ENCODE results near the gene MAB21L4. TPM values are rescaled to one million over a fixed set of nuclear protein-coding genes. Genes with fewer than 3 reads are reported as not detected.

MAB21L4 gene
- total RNA-seq, 1 donor from 2014 or later = not detected

DNA sequence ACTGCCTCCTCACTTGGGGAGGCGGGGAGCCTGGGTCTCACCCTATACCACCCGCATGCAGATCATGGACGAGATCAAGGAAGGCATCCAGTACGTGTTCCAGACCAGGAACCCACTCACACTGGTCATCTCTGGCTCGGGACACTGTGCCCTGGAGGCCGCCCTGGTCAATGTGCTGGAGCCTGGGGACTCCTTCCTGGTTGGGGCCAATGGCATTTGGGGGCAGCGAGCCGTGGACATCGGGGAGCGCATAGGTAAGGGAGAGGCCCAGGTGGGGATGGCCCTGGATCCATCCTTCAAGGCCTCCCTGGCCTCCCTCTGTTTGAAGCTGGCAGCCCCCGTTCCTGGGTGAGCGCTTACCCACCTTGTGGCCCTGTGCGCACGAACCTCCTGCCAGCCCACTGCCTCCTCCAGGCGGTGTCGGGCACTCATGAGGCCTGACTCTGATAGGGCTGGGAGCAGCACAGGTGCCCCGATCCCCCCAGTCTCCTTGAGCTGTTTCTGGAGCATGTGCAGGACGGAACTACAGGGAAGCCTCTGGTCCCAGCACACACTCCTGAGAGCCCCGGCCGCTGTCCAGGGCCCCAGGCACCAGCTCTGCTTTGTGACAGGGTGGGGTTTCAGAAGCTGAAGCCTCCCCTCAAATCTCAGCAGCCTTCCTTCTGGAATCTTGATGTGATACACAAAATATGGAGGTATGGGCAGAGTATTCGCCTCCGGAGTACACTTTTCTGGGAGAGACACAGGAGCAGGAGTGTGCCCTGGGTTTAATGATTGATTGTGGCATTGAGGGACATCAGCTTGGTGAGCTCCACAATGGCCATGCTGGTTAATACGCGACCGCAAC is 26.6 kb downstream of the MAB21L4 start:
- DNase-seq (ENCODE audit: low read depth) = no peak

DNA sequence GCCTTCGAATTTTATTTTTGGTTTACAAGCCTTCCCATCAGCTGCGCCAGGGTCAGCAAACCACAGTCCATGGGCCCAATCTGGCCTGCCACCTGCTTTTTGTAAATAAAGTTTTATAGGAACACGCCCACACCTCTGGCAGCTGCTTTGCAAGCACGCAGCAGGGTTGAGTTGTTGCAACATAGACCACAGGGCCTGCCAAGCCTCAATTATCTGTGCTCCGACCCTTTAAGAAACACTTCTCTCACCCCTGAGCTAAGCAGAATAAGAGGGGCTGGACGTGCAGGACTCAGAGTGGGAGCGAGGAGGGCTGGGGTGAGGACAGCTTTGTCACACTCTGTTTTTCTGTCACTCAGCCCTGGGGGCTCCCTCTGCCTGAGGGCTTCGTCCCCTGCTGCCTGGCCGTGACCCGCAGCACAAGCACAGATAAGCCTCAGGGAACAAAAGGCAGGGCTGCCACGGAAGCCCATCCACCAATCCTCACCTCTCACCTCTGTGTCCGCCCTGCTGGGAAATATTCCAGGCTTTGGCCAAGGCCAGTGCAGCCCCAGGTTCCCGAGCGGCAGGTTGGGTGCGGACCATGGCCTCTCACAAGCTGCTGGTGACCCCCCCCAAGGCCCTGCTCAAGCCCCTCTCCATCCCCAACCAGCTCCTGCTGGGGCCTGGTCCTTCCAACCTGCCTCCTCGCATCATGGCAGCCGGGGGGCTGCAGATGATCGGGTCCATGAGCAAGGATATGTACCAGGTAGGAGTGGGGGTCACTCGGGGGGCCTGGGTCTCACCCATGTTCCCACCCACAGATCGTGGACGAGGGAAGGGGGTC is 27.5 kb downstream of the MAB21L4 start, which contains the start of gene AGXT:
TSS of gene AGXT (plus strand) at position 539 of the 823 bp plus-strand sequence. CDS start at position 581, 42 bp downstream.
- peak; percentile 58 for DNase-seq (ENCODE audit: low read depth)

DNA sequence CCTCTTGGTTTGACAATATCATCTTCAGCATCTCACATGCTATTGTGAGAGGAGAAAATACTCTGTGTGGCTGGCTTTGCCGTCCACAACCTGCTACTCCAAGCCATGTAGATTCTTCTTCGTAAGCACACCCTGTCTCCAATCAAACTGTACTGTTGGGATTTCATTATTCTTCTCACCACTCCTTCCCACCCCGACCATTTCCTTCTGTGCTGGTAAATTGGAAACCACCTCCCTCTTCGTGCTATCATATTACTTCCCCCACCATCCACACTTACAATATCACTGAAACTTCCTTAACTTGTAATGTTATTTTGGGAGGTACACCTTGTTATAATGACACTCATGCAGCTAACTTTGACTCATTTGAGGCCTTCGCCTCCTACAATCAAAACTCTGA is 30.6 kb downstream of the MAB21L4 start:
- DNase-seq (ENCODE audit: low read depth) = no peak

DNA sequence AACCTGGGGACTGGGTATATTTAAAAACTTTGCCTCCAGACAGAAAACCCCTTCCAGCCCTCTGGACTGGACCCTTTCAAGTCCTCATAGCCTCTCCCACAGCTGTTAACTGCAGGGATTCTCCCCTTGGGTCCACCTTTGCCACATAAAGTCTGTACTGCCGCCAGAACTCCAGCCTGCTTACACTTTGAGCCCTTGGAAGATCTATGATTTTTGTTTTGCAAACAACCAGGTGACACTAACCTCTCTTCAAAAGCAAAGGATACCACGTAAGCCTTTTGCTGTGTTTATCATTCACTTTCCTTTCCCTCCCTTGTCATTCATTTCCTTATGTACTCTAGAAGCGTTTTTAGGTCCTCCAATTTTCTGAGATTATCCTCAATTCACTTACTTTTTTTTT is 31.5 kb downstream of the MAB21L4 start:
- no peak for DNase-seq (ENCODE audit: low read depth)

DNA sequence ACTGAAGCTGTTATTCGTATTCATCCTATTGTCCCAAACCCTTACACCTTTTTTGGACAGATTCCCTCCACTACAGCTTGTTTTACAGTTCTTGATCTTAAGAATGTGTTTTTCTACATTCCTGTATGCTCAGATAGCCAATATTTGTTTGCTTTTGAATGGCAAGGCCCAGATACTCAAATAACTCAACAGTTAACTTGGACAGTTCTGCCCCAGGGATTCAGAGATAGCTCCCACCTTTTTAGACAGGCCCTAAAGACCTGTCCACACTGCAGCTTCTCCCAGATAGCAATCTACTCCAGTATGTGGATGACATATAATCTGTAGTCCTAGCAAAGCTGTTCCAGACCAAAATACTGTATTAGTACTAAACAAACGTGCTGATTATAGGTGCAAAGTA is 34.4 kb downstream of the MAB21L4 start:
- DNase-seq (ENCODE audit: low read depth) = no peak

DNA sequence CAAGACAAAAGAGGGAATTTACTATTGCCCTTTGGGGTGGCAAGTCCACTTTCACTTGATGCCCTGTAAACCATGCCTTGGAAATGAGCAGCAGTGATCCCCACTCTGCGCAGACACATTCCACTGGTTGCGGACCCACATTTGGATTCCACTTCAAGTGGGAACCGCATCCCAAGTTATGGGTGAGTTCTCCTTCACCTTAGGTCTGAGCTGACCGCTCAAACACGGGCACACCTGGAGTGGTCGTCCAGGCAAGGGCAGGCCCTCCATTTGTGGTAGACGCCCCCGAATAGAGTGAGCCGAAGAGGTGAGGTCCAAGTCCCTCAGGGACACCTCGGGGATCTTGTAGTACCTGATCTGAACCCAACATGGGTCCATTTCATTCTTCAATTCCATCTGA is 37.1 kb downstream of the MAB21L4 start:
- DNase-seq (ENCODE audit: low read depth) = no peak

DNA sequence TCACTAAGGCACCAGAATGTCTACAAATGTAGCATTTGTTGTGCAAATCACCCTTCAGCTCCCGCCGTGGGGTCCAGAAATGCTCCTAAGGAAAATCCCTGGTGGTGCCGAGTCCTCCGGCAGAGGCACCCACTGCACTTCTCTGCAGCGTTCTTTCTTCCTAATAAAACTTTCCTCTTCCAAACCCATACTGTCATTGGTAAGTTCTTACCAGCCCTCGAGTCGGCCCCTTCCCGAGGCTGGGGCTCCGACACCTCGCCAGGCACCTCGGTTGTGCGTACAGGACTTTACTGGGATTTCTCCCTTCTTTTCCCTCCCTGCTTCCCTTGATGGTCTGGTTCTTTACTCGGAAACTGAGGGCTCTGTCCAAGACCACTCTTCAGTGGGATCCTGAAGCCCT is 37.6 kb downstream of the MAB21L4 start:
- no peak for DNase-seq (ENCODE audit: low read depth)

DNA sequence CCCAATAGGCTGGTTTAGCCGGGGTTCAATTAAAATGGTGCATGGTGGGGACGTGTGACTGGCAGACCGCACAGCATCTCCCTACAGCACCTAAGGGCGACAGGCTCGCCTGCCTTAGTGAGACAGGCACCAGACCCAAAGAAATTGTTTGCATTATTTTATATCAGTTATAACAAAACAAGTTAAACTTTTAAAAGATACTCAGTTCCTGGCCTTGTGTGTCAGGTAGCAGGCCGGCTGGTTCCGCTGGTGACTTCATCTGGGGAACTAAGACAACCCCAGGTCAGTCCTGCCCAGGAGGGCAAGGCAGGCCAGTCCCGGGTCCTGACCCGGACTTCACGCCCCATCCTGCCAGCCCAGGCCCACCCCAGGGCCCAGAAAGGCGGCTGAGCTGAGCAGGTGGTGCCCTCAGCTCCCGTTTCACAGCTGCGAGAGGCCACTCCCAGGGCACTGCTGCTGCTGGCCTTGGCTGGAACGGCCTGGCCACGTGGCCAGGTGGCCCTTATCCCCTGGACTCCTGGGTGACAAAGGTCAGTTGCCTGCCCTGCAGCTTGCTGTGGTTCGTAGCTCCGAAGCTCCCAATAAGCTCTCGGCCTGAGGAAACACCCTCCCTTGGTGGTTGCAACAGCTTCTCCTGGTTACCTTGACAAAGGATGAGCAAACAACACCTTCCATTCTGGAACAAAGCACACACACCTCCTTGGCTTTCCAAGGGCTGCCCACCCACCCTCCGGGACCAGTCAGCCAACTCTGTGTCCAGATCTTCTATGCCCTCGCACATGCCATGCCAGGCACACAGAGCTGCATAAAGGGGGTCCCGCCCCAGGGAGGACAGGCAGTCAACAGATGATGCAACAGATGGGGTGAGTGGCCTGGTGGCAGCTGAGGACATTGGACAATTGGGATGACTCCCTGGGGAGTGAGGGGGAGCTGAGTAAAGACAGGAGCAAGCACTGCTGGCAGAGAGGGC is 38.6 kb downstream of the MAB21L4 start:
- DNase-seq (ENCODE audit: low read depth) = peak; percentile 18

DNA sequence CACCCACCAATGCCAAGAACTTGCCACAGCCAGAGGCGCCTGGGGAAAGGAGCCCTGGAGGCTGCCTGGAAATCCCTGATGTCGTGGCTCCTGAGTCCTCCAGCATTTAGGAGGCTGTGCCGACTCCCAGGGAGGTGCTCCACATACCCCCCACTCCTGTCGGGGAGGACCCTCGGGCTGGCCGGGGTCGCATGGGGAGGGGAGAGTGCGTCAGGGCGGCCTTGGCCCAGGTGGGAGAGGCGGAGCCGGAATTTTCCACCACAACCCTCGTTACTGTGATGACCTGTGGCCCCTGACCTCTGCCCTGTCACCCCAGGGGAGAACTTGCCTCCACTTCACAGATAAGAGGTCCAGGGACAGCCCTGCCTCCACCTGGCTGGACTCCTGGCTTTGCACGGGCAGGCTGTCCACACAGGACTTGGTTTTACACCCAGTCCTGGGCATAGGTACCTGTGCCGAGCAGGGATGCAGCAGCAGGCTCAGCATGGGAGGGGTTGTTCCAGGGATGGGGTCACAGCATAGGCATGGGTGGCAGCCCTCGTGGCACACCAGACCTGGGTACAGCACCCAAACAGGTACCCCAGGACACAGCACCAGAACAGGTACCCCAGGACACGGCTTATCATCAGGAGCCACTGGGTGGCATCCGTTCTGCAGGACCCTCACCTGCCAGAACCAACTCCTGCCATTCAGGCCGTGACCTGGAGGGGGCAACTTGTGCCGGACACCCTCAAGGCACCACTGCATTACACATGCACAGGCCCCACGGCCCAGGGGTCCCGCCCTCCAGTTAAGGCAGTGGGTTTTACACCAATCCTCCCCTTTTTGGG is 39.6 kb downstream of the MAB21L4 start:
- DNase-seq (ENCODE audit: low read depth) = no peak

DNA sequence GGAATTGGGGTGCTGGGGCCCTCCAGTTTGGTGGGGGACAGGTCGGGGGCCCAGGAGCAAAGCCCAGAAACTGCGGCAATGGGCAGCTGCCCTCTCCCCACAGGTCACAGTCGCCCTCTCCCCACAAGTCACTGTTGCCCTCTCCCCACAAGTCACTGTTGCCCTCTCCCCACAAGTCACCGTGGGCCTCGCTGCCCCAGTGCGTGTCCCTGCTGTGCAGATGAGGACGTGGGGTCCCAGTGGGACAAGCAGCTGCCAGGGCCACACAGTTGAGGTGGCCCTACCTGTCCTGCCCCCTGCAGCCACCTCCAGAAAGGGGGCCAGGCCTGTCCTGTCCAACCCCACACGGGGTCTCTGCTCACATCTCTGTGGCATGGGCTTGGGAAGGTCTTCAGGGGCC is 40.3 kb downstream of the MAB21L4 start:
- no peak for DNase-seq (ENCODE audit: low read depth)

DNA sequence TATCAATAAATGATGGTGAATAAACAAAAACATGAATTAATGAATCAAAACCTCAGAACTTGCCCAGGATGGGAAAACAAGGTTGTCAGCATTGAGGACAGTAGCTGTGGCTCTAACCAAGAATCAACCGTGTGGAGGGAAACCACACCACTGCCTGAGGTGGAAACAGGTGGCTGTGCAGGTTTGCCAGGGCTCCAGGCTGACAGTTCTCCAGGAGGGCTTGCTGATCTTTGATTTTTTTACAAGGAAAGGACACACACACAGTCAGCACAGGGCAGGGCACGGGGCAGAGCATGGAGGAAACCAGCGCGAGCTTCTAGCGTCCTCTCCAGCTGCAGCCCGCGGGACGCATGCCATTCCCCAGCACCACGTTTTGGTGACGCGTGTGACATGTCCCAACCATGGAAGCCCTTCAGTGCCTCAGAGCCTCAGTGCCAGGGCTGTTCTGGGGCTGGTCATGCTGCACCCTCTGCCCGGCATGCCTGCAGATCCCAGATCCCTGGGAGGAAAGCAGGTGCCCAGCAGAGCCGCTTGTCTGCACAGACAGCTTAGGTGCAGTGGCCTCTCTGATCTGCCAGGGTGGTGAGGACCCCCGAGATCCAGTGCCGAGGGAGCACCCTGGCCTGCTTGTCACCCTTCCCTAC is 43.2 kb downstream of the MAB21L4 start:
- no peak for DNase-seq (ENCODE audit: low read depth)

DNA sequence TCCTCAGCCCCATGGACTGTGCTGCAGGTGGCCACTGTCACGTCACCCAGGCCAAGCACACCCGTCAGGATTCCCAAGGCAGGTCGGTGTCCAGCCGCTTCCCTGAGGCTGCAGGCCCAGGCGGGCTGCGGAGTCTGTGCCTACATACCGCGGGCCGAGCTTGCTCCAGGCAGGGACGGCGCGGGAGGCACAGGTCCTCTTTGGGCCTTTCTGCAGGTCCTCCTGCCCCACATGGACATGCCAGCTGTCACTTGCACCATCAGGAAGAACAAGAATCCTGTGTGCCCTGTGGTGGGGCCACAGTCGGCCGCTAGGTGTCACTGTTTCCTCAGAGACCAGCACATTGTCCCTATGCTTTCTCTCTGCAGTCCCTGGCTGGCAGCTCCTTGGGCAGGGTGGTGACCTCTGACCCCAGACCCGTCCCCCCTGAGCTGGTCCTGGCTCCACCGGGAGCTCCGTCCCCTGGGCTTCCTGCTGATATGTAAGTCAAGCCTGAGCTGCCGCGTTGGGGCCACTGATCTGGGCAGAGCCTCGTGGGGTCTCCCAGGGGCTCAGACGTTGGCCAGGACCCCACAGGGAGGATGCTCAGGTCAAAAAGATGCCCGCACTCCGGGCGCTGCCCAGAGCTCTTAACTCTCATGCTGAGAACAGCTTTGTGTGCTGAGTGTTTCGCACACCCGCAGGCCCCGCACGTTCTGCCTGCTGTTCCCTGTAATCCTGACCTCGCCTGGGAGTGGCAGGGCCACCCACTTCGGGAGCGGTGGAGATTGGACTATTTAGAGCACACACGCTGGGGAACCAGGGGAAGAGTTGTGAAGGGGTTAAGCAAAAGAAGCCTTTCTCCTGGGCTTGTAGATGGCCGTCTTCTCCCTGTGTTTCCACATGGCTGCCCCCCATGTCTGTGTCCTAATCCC is 44.6 kb downstream of the MAB21L4 start:
- peak; percentile 86 for DNase-seq (ENCODE audit: low read depth)

DNA sequence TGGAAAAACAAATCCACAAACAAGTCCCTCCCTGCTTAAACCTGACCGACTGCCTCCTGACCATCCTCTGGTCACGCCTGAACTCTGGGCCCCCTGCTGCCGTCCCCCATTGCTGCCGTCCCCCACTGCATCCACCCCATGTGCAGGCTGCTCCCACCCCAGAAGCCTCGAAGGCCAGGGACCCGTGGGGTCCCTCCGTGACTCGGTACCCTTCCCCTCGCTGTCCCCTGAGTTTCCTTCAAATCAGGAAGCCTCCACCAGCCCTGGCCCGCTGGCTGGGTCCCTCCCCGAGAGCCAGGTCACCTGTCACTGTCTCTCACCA is 45.2 kb downstream of the MAB21L4 start:
- DNase-seq (ENCODE audit: low read depth) = no peak

DNA sequence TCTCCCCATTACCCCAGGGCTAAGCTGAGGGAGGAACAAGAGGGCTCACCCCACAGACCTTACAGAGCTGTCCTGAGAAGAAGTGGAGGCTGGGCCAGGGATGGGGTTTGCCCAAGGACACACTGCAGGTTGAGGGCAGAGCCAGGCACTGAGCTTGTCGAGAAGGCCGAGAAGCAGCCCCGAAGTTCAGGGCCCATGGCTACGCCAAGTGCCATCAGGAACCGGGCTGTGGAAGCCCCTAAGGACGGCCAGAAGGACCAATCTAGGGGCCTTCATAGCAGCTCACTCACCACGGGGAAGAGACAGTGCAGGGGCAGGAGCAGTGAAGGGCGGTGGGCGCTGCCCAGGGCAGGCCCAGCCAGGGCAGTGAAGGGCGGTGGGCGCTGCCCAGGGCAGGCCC is 45.9 kb downstream of the MAB21L4 start:
- DNase-seq (ENCODE audit: low read depth) = no peak

DNA sequence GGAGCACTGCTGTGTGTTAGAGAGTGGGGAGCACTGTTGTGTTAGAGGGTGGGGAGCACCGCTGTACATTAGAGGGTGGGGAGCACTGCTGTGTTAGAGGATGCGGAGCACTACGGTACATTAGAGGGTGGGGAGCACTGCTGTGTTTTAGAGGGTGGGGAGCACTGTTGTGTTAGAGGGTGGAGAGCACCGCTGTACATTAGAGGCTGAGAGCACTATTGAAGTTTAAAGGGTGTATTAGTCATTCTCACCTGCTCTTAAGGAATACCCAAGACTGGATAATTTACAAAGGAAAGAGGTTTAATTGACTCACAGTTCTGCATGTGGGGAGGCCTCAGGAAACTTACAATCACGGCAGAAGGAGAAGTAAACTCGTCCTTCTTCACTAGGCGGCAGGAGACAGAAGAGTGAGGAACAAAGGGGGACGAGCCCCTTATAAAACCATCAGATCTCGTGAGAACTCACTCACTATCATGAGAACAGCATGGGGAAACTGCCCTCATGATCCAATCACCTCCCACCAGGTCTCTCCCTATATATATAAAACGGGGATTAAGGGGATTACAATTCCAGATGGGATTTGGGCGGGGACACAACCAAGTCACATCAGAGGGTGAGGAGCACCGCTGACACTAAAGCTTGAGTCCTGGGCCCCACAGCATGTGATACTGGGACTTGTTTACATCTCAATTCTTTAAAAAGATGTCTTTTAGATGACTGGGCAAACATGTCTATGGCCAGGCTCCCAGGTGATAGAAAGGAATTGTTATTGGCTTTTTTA is 46.9 kb downstream of the MAB21L4 start:
- no peak for DNase-seq (ENCODE audit: low read depth)

DNA sequence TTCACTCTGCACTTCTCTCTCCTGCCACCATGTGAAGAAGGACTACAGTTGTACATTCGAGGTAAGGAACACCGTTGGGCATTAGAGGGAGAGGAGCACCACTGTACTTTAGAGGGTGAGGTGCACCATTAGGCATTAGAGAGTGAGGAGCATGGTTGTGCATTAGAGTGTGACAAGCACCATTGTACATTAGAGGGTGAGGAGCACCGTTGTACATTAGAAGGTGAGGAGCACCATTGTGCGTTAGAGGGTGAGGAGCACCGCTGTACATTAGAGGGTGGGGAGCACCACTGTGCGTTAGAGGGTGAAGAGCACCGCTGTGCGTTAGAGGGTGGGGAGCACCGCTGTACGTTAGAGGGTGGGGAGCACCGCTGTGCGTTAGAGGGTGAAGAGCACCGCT is 48.1 kb downstream of the MAB21L4 start:
- DNase-seq (ENCODE audit: low read depth) = no peak

DNA sequence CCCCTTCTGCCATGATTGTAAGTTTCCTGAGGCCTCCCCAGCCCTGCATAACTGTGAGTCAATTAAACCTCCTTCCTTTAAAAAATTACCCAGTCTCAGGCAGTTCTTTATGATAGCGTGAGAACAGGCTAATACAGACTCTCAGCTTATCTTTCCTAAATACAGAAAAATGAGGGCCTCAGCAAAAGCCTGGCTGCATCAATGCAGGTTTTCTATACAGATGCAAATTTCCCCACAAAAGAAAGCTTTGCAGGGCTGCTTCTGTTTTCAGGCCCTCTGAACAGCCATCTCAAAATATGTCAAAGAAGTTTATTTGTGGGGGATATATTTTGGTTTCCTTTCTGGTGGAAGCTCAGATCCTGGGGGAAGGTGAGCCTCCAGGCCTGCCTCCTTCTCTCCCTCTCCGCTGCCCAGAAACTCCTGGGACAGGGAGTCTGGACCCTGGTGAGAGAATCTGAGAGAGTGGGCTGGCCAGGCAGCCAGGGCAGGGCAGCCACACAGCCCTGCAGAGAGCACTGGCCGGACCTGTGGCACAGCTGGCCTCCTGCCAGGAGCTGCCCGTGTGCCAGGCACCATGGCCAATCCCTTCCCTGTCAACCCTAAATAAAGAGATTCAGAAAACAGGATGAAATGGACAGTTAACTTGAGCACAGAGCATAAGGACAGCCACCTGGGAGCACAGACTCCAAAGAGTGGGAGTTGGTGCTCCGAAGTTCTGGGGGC is 48.9 kb downstream of the MAB21L4 start:
- DNase-seq (ENCODE audit: low read depth) = no peak
